OCI-LY3 (cell line): ENCODE measurements around the gene SAMD11.

Source experiments
- H2AFZ ChIP-seq: fragments of 200-600, 300-600 bp; shearing (Covaris generic); 2 replicates; pipeline ENCODE4 v1.6.0; 2014; ENCODE audit warnings: antibody characterized with exemption, low read depth, low read length
- H3K27ac ChIP-seq: fragments of 200-600, 300-600 bp; sonication (generic); 2 replicates; pipeline ENCODE4 v1.5.1; 2014; ENCODE audit warnings: mild to moderate bottlenecking, low read length, moderate library complexity, mixed read lengths
- H3K27me3 ChIP-seq: fragments of 200-600, 300-600 bp; sonication (generic); 2 replicates; pipeline ENCODE4 v1.6.1; 2014; ENCODE audit warnings: low read depth, low read length, mixed read lengths
- H3K36me3 ChIP-seq: fragments of 200-600, 300-600 bp; sonication (generic); replicated peaks from 2 replicates; pipeline ENCODE3; 2014; ENCODE audit warnings: low read depth, low read length, mixed read lengths
- H3K4me1 ChIP-seq: fragments of 300-600, 200-600 bp; sonication (generic); 2 replicates; pipeline ENCODE4 v1.6.1; 2014; ENCODE audit warnings: low read length, mixed read lengths
- H3K4me2 ChIP-seq: fragments of 200-600, 300-600 bp; sonication (generic); 2 replicates; pipeline ENCODE4 v1.6.1; 2014; ENCODE audit warnings: low read length, mixed read lengths
- H3K4me3 ChIP-seq: fragments of 300-600, 200-600 bp; sonication (generic); 2 replicates; pipeline ENCODE4 v1.5.1; 2014; ENCODE audit warnings: antibody characterized with exemption, mild to moderate bottlenecking, low read length, moderate library complexity
- H3K79me2 ChIP-seq: fragments of 300-600, 200-600 bp; shearing (Covaris generic); 2 replicates; pipeline ENCODE4 v1.6.1; 2014; ENCODE audit warnings: mild to moderate bottlenecking, low read length, mixed read lengths
- H3K9ac ChIP-seq: fragments of 300-600, 200-600 bp; shearing (Covaris generic); 2 replicates; pipeline ENCODE4 v1.6.0; 2014; ENCODE audit warnings: mild to moderate bottlenecking, low read length, moderate library complexity
- H3K9me3 ChIP-seq: fragments of 200-600, 300-600 bp; shearing (Covaris generic); 2 replicates; pipeline ENCODE4 v1.6.1; 2014; ENCODE audit warnings: low read length, mixed read lengths; ENCODE audit not compliant: insufficient read depth
- H4K20me1 ChIP-seq: fragments of 200-600, 300-600 bp; sonication (generic); 2 replicates; pipeline ENCODE4 v1.6.1; 2016; ENCODE audit warnings: low read length, mixed read lengths; ENCODE audit not compliant: insufficient read depth
- CTCF ChIP-seq: fragments of 200-600, 300-600 bp; sonication (generic); IDR thresholded peaks from 2 replicates; pipeline ENCODE4 v1.5.1; 2014; ENCODE audit warnings: antibody characterized with exemption, low read length, low read depth
- EZH2phosphoT487 ChIP-seq: fragments of 200-600 bp; shearing (Covaris generic); IDR thresholded peaks from 2 replicates; pipeline ENCODE4 v1.6.1; 2018; ENCODE audit warnings: antibody characterized with exemption, mixed run types, low read depth

Gene SAMD11

GRCh38 chr1:950268-950667, 26.5 kb downstream of the SAMD11 start:
- Histone ChIP-seq H3K4me1 (no peaks in the 10 kb centered on the region), H3K79me2 (no peaks in the 10 kb centered on the region), H3K27me3 (no peaks in the 10 kb centered on the region), H3K27ac (no peak overlapping the region), H3K36me3 (peaks cover 39% of the 10 kb centered on the region), H3K4me2 (no peak overlapping the region), H3K9me3 (no peaks in the 10 kb centered on the region), H3K4me3 (no peak overlapping the region), H3K9ac (no peak overlapping the region), H4K20me1 (peaks cover 25% of the 10 kb centered on the region), H2AFZ (no peak overlapping the region)
- TF ChIP-seq EZH2phosphoT487 (no peak), CTCF (no peak)

- Histone ChIP-seq H3K9me3 (no peaks in the 10 kb centered on the region), H3K36me3 (peaks cover 44% of the 10 kb centered on the region), H3K4me3 (no peak overlapping the region), H3K4me2 (no peak overlapping the region), H3K27ac (no peak overlapping the region), H2AFZ (no peak overlapping the region), H3K9ac (no peak overlapping the region), H4K20me1 (peaks cover 25% of the 10 kb centered on the region), H3K27me3 (no peaks in the 10 kb centered on the region), H3K4me1 (no peaks in the 10 kb centered on the region), H3K79me2 (no peaks in the 10 kb centered on the region)
- TF ChIP-seq CTCF (no peak), EZH2phosphoT487 (no peak)
Observed at GRCh38 chr1:950881-951280, 27.2 kb downstream of the SAMD11 start.

- peaks cover 47% of the 10 kb centered on the region for H3K36me3 ChIP-seq
- H2AFZ ChIP-seq, result no peak overlapping the region
- no peak overlapping the region for H3K27ac ChIP-seq
- TF ChIP-seq EZH2phosphoT487 (no peak), CTCF (peak; percentile 25)
- no peak overlapping the region for H3K9ac ChIP-seq
- no peaks in the 10 kb centered on the region for H3K79me2 ChIP-seq
- H3K27me3 ChIP-seq, result no peaks in the 10 kb centered on the region
- peaks cover 25% of the 10 kb centered on the region for H4K20me1 ChIP-seq
- H3K9me3 ChIP-seq, result no peaks in the 10 kb centered on the region
- H3K4me2 ChIP-seq, result no peak overlapping the region
- H3K4me1 ChIP-seq, result no peaks in the 10 kb centered on the region
- no peak overlapping the region for H3K4me3 ChIP-seq
Observed at GRCh38 chr1:951364-951763, 27.6 kb downstream of the SAMD11 start.

GRCh38 chr1:952201-952600, 28.5 kb downstream of the SAMD11 start:
- TF ChIP-seq EZH2phosphoT487 (no peak), CTCF (no peak)
- Histone ChIP-seq H3K27ac (no peak overlapping the region), H3K4me3 (no peak overlapping the region), H3K27me3 (no peaks in the 10 kb centered on the region), H2AFZ (no peak overlapping the region), H3K4me2 (no peak overlapping the region), H3K4me1 (no peaks in the 10 kb centered on the region), H4K20me1 (peaks cover 23% of the 10 kb centered on the region), H3K79me2 (peaks cover 6% of the 10 kb centered on the region), H3K9ac (no peak overlapping the region), H3K36me3 (peaks cover 52% of the 10 kb centered on the region), H3K9me3 (no peaks in the 10 kb centered on the region)
